RWPE1 (cell line): ENCODE results near the gene PTGS1.

Experiments
- CTCF ChIA-PET: fragments of 350-600 bp; sonication (Branson Sonifier 250); formaldehyde crosslinking; extraction: SDS; loops from one replicate; lab custom pipeline; 2021; lab: Yijun Ruan, JAX
- POLR2A ChIA-PET: fragments of 400-600 bp; formaldehyde crosslinking; extraction: SDS; loops from one replicate; lab custom pipeline; 2020; ENCODE audit warnings: antibody characterized with exemption; ENCODE audit not compliant: low non-redundant PET; lab: Yijun Ruan, JAX
- DNase-seq: peaks from one replicate; pipeline ENCODE4 v3.0.0; 2012; ENCODE audit warnings: low spot score
- H3K27ac ChIP-seq: fragments of 450-650 bp; 2 replicates; pipeline ENCODE4 v1.5.1; 2017
- CTCF ChIP-seq: fragments of 450-650 bp; conservative IDR thresholded peaks from 2 replicates; pipeline ENCODE4 v1.5.1; 2017; ENCODE audit warnings: low read depth, mild to moderate bottlenecking

PTGS1 gene

GRCh38 chr9:122420315-122420714, 49.5 kb downstream of the PTGS1 start:
- POLR2A ChIA-PET, result no interaction called here
- CTCF ChIA-PET, result interaction anchor here (0.6 kb wide), 1 partner anchor 128 kb away, joined by 5 read pairs; no protein-coding TSS in a partner anchor
- H3K27ac ChIP-seq, result no peak overlapping the region
- TF ChIP-seq CTCF, result no peak
- DNase-seq, result no peak

GRCh38 chr9:122425087-122425486, 54.3 kb downstream of the PTGS1 start:
- ChIA-PET CTCF (no interaction called here), POLR2A (no interaction called here)
- TF ChIP-seq CTCF, result no peak
- DNase-seq, result no peak
- H3K27ac ChIP-seq, result no peak overlapping the region

- H3K27ac ChIP-seq, result no peak overlapping the region
- POLR2A ChIA-PET, result no interaction called here
- DNase-seq, result no peak
- CTCF ChIA-PET, result interaction anchor here (0.7 kb wide), 1 partner anchor 30 kb away, joined by 3 read pairs; no protein-coding TSS in a partner anchor
- TF ChIP-seq CTCF, result no peak
Measured at GRCh38 chr9:122426723-122427122, 55.9 kb downstream of the PTGS1 start.

GRCh38 chr9:122442568-122442967, 71.7 kb downstream of the PTGS1 start:
- ChIA-PET CTCF (interaction anchor here (0.5 to 1.4 kb wide), 4 partner anchors 9 to 746 kb away, joined by 3 to 4 read pairs (median 4); no protein-coding TSS in a partner anchor), POLR2A (no interaction called here)
- no peak for TF ChIP-seq CTCF
- H3K27ac ChIP-seq, result no peak overlapping the region
- no peak for DNase-seq

GRCh38 chr9:122444041-122444733, 73.4 kb downstream of the PTGS1 start:
- DNase-seq, result no peak
- no peak for TF ChIP-seq CTCF
- POLR2A ChIA-PET, result no interaction called here
- CTCF ChIA-PET, result interaction anchor here (0.5 to 0.6 kb wide), 2 partner anchors 13 to 17 kb away, joined by 4 to 8 read pairs; no protein-coding TSS in a partner anchor
- no peak overlapping the region for H3K27ac ChIP-seq
